HepG2 (cell line): ENCODE results near the gene SRC. TPM values are rescaled to one million over a fixed set of nuclear protein-coding genes. Genes with fewer than 3 reads are reported as not detected.

Experiments used
- ATAC-seq: fragments of 200-7000 bp; cut with Tn5 transposase; 3 replicates; pipeline ENCODE4 v1.9.1; 2020; ENCODE audit warnings: mild to moderate bottlenecking, moderate library complexity
- BruUV-seq: library from RNA; stranded (reverse); fragments of 400-500 nt; replicated peaks from 2 replicates; lab custom pipeline; 2021; lab: Mats Ljungman, UMichigan
- CTCF ChIA-PET: fragments of 300-600 bp; formaldehyde crosslinking; extraction: SDS; loops from one replicate; lab custom pipeline; 2021; ENCODE audit warnings: low total read pairs, inconsistent platforms, low intra/inter-chr PET ratio; lab: Yijun Ruan, JAX
- POLR2A ChIA-PET: fragments of 350-600 bp; sonication (Branson Sonifier 250); formaldehyde crosslinking; loops from one replicate; lab custom pipeline; 2020; ENCODE audit warnings: antibody characterized with exemption, inconsistent platforms; lab: Yijun Ruan, JAX
- DNase-seq: peaks from one replicate; pipeline ENCODE4 v3.0.0-alpha.2; 2015; ENCODE audit warnings: low spot score
- FAIRE-seq: peaks from 3 replicates; lab custom pipeline; 2011; peaks lifted over from hg19 to GRCh38; lab: Jason Lieb, UNC
- H2AFZ ChIP-seq: one replicate; pipeline ENCODE4 v1.6.1; 2011; ENCODE audit warnings: low read length, inconsistent platforms
- H3K27ac ChIP-seq: fragments of 300-600 bp; 3 replicates; pipeline ENCODE4 v1.8.0; 2011; ENCODE audit warnings: mixed run types, mild to moderate bottlenecking, mixed read lengths, low read length, inconsistent platforms; ENCODE audit not compliant: insufficient read depth; ENCODE audit errors: extremely low read length
- H3K27me3 ChIP-seq, 2 experiments: fragments of 200-600 bp in 1 of 2; 2 replicates in 1 of 2; 3 replicates in 1 of 2; pipeline versions ENCODE4 v1.6.0 to v1.8.0; 2011; ENCODE audit warnings: low read length in 2 of 2, mild to moderate bottlenecking in 2 of 2, moderate library complexity in 2 of 2, inconsistent platforms in 1 of 2; ENCODE audit not compliant: insufficient read depth in 2 of 2, control insufficient read depth in 1 of 2
- H3K36me3 ChIP-seq, 2 experiments: fragments of 200-600 bp in 1 of 2; replicated peaks in 1 of 2; 2 replicates in 1 of 2; 3 replicates in 1 of 2; pipeline versions ENCODE4 v1.5.1 to v1.8.0; 2011; ENCODE audit warnings: low read length in 2 of 2, inconsistent platforms in 1 of 2; ENCODE audit not compliant: insufficient read depth in 2 of 2, control insufficient read depth in 1 of 2
- H3K4me1 ChIP-seq: 2 replicates; pipeline ENCODE4 v1.5.1; 2012; ENCODE audit warnings: low read length, inconsistent platforms; ENCODE audit not compliant: insufficient read depth
- H3K4me2 ChIP-seq: 2 replicates; pipeline ENCODE4 v1.6.0; 2011; ENCODE audit warnings: low read depth, low read length, inconsistent platforms
- H3K4me3 ChIP-seq, 3 experiments: fragments of 200-600 bp in 1 of 3; sonication (generic), shearing (Covaris generic) in 1 of 3; replicated peaks in 1 of 3; 2 replicates each; pipeline ENCODE4 v1.5.1; 2011 to 2016; ENCODE audit warnings: low read length in 3 of 3, inconsistent platforms in 2 of 3, low read depth in 2 of 3, mild to moderate bottlenecking in 2 of 3, control low read depth in 1 of 3, mixed read lengths in 1 of 3; ENCODE audit not compliant: insufficient read depth in 1 of 3
- H3K79me2 ChIP-seq: one replicate; pipeline ENCODE4 v1.6.1; 2011; ENCODE audit warnings: low read length, inconsistent platforms; ENCODE audit not compliant: insufficient read depth
- H3K9ac ChIP-seq: 2 replicates; pipeline ENCODE4 v1.6.0; 2011; ENCODE audit warnings: mild to moderate bottlenecking, low read depth, low read length, inconsistent platforms; ENCODE audit not compliant: insufficient read depth
- H3K9me3 ChIP-seq: 2 replicates; pipeline ENCODE4 v1.5.1; 2012; ENCODE audit warnings: mild to moderate bottlenecking, low read length
- H4K20me1 ChIP-seq: 2 replicates; pipeline ENCODE4 v1.6.0; 2011; ENCODE audit warnings: inconsistent platforms, mild to moderate bottlenecking, low read length, moderate library complexity; ENCODE audit not compliant: insufficient read depth
- EHMT2 ChIP-seq: fragments of 200-600 bp; sonication (generic); IDR thresholded peaks from 2 replicates; pipeline ENCODE4 v1.7.0; 2017; ENCODE audit warnings: antibody characterized with exemption, low read depth, low read length, borderline replicate concordance
- FOSL2 ChIP-seq: sonication (generic); formaldehyde crosslinking; IDR thresholded peaks from 2 replicates; pipeline ENCODE4 v1.4.0; 2020; ENCODE audit warnings: missing genetic modification reagents
- MXD4 ChIP-seq: IDR thresholded peaks from 2 replicates; pipeline ENCODE4 v1.6.1; 2016; ENCODE audit warnings: mild to moderate bottlenecking, missing biosample characterization, missing genetic modification reagents
- NCOR1 ChIP-seq: fragments of 200-600 bp; sonication (generic); IDR thresholded peaks from 2 replicates; pipeline ENCODE4 v1.7.0; 2017; ENCODE audit warnings: antibody characterized with exemption, low read length, borderline replicate concordance
- PITX1 ChIP-seq: sonication (generic); formaldehyde crosslinking; IDR thresholded peaks from 2 replicates; pipeline ENCODE4 v1.5.1; 2020; ENCODE audit warnings: mild to moderate bottlenecking, missing genetic modification reagents
- POLR2A ChIP-seq, 2 experiments: IDR thresholded peaks; 2 replicates each; pipeline ENCODE4 v1.6.1; 2011; ENCODE audit warnings: low read depth in 2 of 2, low read length in 2 of 2, mild to moderate bottlenecking in 1 of 2, moderate library complexity in 1 of 2; ENCODE audit not compliant: insufficient read depth in 1 of 2
- SIN3B ChIP-seq: fragments of 150-350 bp; IDR thresholded peaks from 2 replicates; pipeline ENCODE4 v1.6.1; 2014; ENCODE audit warnings: low read length
- SMARCC2 ChIP-seq: fragments of 450-650 bp; IDR thresholded peaks from 2 replicates; pipeline ENCODE4 v1.6.1; 2017; ENCODE audit warnings: antibody characterized with exemption, mild to moderate bottlenecking
- SP2 ChIP-seq: sonication (generic); formaldehyde crosslinking; IDR thresholded peaks from 2 replicates; pipeline ENCODE4 v1.5.1; 2020; ENCODE audit warnings: mild to moderate bottlenecking, missing genetic modification reagents
- TCF7 ChIP-seq: sonication (generic); IDR thresholded peaks from 2 replicates; pipeline ENCODE4 v1.6.1; 2016; ENCODE audit warnings: antibody characterized with exemption, low read depth
- XRCC5 ChIP-seq: fragments of 200-400 bp; formaldehyde crosslinking; optimal IDR thresholded peaks from 2 replicates; pipeline ENCODE3; 2017; ENCODE audit warnings: mild to moderate bottlenecking, low read length
- ZMYM3 ChIP-seq: sonication (generic); formaldehyde crosslinking; IDR thresholded peaks from 2 replicates; pipeline ENCODE4 v1.5.1; 2020; ENCODE audit warnings: mild to moderate bottlenecking, missing genetic modification reagents
- ZMYM4 ChIP-seq: sonication (generic); formaldehyde crosslinking; IDR thresholded peaks from 2 replicates; pipeline ENCODE4 v1.8.1; 2023; ENCODE audit warnings: mild to moderate bottlenecking, missing genetic modification reagents
- ZNF546 ChIP-seq: sonication (generic); formaldehyde crosslinking; conservative IDR thresholded peaks from 2 replicates; pipeline ENCODE4 v1.8.1; 2023; ENCODE audit warnings: mild to moderate bottlenecking, missing genetic modification reagents
- ZNF605 ChIP-seq: sonication (generic); formaldehyde crosslinking; IDR thresholded peaks from 2 replicates; pipeline ENCODE4 v1.8.0; 2022; ENCODE audit warnings: mild to moderate bottlenecking, missing genetic modification reagents
- ZNF629 ChIP-seq: sonication (generic); formaldehyde crosslinking; conservative IDR thresholded peaks from 2 replicates; pipeline ENCODE4 v1.5.0; 2020; ENCODE audit warnings: missing genetic modification reagents
- ZNF768 ChIP-seq: sonication (generic); formaldehyde crosslinking; IDR thresholded peaks from 2 replicates; pipeline ENCODE4 v1.4.0; 2020; ENCODE audit warnings: missing genetic modification reagents
- WGBS: methylation state at CpG from one replicate; pipeline ENCODE4 v1.1.6; 2017; ENCODE audit warnings: low lambda C conversion rate; 5-methylcytosine and 5-hydroxymethylcytosine counted together
- in situ Hi-C: cut with HindIII; loops from 2 replicates; pipeline ENCODE4 v1.10.0; 2017; ENCODE audit warnings: low pct_unique_long_range_greater_than_20kb; ENCODE audit not compliant: extremely low pct_ligation_motif_present
- intact Hi-C: fragments of 100-400 bp; cut with micrococcal nuclease; formaldehyde crosslinking; loops from one replicate; pipeline ENCODE4 v1.10.0; 2022; ENCODE audit not compliant: unreplicated experiment
- polyA plus RNA-seq, 8 experiments: library from polyadenylated mRNA; depleted of rRNA in 3 of 8; stranded (reverse) in 7 of 8; unstranded in 1 of 8; fragments of >200 nt; fragmentation: Illumina TruSeq in 4 of 8; extraction: Trizol in 4 of 8; gene quantifications; 2 replicates each; pipeline versions ENCODE4 v1.2.1 to v1.2.3, GENCODE V29; 2011 to 2016; ENCODE audit warnings: low read depth in 4 of 8, missing spikeins in 1 of 8, mixed read lengths in 1 of 8; ENCODE audit not compliant: insufficient read depth in 1 of 8
- total RNA-seq, 5 experiments: library from RNA; depleted of rRNA; stranded (reverse); fragments of >200 nt; fragmentation: Illumina TruSeq; extraction: Trizol; gene quantifications; 2 replicates each; pipeline ENCODE4 v1.2.3, GENCODE V29; 2016; ENCODE audit warnings: low read depth in 1 of 5
- TF ChIP-seq, protein P1 (sequence below): sonication (generic); formaldehyde crosslinking; IDR thresholded peaks from 2 replicates; pipeline ENCODE4 v1.4.0; 2020; ENCODE audit warnings: missing genetic modification reagents
- TF ChIP-seq, protein P2 (sequence below): sonication (generic); formaldehyde crosslinking; IDR thresholded peaks from 2 replicates; pipeline ENCODE4 v1.5.0; 2020; ENCODE audit warnings: mild to moderate bottlenecking, low read depth, missing genetic modification reagents, borderline replicate concordance

SRC gene
- total and polyA plus RNA-seq, 2 of the 13 experiments (the other 11 are each of a cell fraction or from before 2014, with no cell fraction given) = 54.7 to 192 TPM

DNA sequence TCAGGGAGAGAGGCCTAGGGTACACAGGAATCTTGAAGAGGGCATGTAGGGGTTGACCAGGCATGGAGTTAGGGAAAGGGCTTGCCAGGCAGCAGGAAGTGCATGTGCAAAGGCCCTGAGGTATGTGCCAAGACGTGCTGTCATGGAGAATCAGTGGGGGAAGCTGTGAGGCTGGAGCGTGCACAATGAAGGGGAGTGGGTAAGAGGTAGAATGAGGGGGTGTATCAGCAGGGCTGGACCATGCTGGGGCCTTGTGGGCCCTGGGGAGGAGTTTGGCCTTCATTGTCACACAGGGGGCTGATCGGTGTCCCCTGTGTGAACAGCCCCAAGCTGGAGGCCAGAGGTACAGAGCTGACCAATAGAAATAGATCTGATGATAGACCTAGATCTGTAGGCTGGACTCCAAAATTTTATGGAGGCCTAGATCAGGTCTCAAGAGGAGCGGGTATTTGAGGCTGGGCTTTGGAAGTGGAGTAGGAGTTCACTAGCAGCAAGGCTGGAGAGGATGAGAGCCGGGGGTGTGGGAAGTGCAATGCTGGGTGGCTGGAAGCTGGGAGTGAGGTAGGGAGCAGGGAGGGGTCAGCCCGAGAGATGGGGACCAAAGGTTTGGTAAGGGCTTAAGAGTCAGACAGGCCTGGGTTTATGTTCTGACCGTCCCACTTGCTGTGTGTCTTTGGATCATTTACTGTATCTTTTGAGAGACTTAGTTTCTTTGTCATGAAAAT is 3.0 kb downstream of the SRC start (continued):
- 0 out of 2 replicates have a peak, but pooled peaks have one; percentile 42 for TF ChIP-seq PITX1 (CRISPR knock-in tag)
- no peak for TF ChIP-seq NCOR1
- no peak for TF ChIP-seq TCF7
- TF ChIP-seq SP2 (CRISPR knock-in tag) = no peak
- TF ChIP-seq POLR2A (IDR thresholded peaks at IDR 0.05; ENCODE audit: insufficient read depth in 1 of 2, low read depth in 2 of 2, low read length in 2 of 2) = peak in 1 of 2 experiments; percentile 10; a peak in 1 of 4 replicates
- no peak for TF ChIP-seq XRCC5
- peak; percentile 94 for TF ChIP-seq ZMYM3 (CRISPR knock-in tag)

DNA sequence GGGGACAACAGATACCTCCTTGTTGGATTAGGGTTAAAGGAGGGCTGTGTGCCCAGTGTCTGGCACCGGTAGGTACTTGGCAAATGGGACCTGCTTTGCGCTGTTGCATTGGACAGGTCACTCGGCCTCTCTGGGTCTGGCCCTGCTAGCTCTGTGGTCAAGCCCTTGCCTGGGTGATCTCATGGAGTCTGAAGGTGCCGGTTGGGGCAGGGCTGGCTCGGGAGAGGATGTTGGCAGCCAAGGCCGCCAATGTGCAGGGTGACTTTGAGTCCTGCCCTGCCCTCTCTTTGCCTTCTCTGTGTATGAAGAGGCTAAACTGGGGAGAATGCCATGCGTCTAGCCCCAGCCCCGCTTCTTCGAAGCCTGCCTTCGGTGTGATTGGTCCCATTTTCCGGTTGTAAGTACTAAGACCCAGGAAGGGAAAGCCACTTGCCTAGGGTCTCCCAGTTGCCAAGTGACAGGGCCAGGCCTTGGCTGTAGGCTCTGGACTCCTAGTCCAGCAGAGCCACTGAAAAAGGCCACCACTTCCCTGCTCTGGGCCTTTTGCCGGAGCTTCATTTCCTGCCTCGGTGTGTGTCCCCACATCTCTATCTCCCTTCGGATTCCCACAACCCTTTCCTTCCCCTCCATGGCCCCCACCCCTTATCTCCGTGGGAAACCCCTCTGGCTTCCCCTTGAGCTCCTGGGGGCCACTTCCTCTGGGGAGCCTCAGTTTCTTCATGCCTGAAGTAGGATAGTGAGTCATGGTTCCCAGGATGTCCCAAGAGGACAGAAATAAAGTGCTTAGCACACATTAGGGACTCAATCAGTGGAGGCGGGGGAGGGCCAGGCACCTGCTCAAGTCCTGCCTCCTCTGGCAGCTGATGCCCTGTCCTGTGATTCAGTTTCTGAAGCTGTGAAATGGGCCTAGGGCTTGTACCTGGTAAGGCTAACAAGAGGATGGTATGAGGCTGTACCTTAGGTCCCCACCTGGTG is 3.9 kb downstream of the SRC start:
- BruUV-seq = no TSS peak
- Histone ChIP-seq H3K4me1 (peaks cover 68% of the 10 kb centered on the region), H2AFZ (no peak overlapping the region), H3K27ac (peak overlapping the region; percentile 4), H3K9me3 (no peaks in the 10 kb centered on the region), H3K4me2 (no peak overlapping the region), H3K79me2 (peaks cover 91% of the 10 kb centered on the region), H3K4me3 (no peak overlapping the region), H4K20me1 (peaks cover 82% of the 10 kb centered on the region), H3K27me3 (peaks cover 0 to 5% of the 10 kb centered on the region in 2 experiments; a peak in 1 of 5 replicates), H3K9ac (no peak overlapping the region), H3K36me3 (peaks cover 32 to 70% of the 10 kb centered on the region in 2 experiments)
- WGBS = 92% methylated on average over 16 of the region's 16 CpGs
- intact Hi-C loops = no loop called here
- CTCF ChIA-PET = no interaction called here
- ATAC-seq = no peak
- FAIRE-seq = no peak
- POLR2A ChIA-PET = interaction anchor here (1.6 to 2.0 kb wide), 2 partner anchors 12 to 27 kb away, joined by 4 to 7 read pairs; no protein-coding TSS in a partner anchor
- in situ Hi-C loops = no loop called here
- DNase-seq = no peak
- TF ChIP-seq, protein P1, sequence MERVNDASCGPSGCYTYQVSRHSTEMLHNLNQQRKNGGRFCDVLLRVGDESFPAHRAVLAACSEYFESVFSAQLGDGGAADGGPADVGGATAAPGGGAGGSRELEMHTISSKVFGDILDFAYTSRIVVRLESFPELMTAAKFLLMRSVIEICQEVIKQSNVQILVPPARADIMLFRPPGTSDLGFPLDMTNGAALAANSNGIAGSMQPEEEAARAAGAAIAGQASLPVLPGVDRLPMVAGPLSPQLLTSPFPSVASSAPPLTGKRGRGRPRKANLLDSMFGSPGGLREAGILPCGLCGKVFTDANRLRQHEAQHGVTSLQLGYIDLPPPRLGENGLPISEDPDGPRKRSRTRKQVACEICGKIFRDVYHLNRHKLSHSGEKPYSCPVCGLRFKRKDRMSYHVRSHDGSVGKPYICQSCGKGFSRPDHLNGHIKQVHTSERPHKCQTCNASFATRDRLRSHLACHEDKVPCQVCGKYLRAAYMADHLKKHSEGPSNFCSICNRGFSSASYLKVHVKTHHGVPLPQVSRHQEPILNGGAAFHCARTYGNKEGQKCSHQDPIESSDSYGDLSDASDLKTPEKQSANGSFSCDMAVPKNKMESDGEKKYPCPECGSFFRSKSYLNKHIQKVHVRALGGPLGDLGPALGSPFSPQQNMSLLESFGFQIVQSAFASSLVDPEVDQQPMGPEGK (CRISPR knock-in tag) = 0 out of 2 replicates have a peak, but pooled peaks have one; percentile 6
- TF ChIP-seq EHMT2 = no peak
- no peak for TF ChIP-seq ZNF605 (CRISPR knock-in tag)
- TF ChIP-seq, protein P2, sequence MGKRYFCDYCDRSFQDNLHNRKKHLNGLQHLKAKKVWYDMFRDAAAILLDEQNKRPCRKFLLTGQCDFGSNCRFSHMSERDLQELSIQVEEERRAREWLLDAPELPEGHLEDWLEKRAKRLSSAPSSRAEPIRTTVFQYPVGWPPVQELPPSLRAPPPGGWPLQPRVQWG (CRISPR knock-in tag) = no peak
- no peak for TF ChIP-seq ZNF546 (CRISPR knock-in tag)
- TF ChIP-seq ZNF629 = peak; percentile 88
- TF ChIP-seq FOSL2 (CRISPR knock-in tag) = peak; percentile 34
- TF ChIP-seq ZNF768 (CRISPR knock-in tag) = peak; percentile 72
- TF ChIP-seq POLR2A (IDR thresholded peaks at IDR 0.05; ENCODE audit: insufficient read depth in 1 of 2, low read depth in 2 of 2, low read length in 2 of 2) = peak in 1 of 2 experiments; percentile 10; a peak in 2 of 4 replicates
- no peak for TF ChIP-seq MXD4
- TF ChIP-seq ZMYM4 (CRISPR knock-in tag) = 0 out of 2 replicates have a peak, but pooled peaks have one; percentile 18
- TF ChIP-seq SMARCC2 = no peak
- TF ChIP-seq SIN3B = no peak
